Occipital lobe (tissue), 2 donors: ENCODE measurements around the gene IL13RA2. TPM values are rescaled to one million over a fixed set of nuclear protein-coding genes. Genes with fewer than 3 reads are reported as not detected.

Source experiments
- DNase-seq: peaks from one replicate; lab custom pipeline; 2025; lab: John Stamatoyannopoulos, UW
- total RNA-seq: library from RNA; depleted of rRNA; stranded (reverse); fragments of >200 nt; gene quantifications from one replicate; pipeline ENCODE4 v1.2.3, GENCODE V29; 2014

IL13RA2 gene
- 8.1 TPM for total RNA-seq

GRCh38 chrX:115017455-115017854 is at the start of gene IL13RA2:
Gene IL13RA2, minus strand, starts transcription at chrX:115017616. Its CDS starts 347 bp downstream, at chrX:115017269.
- no peak for DNase-seq

GRCh38 chrX:115065304-115065703 is 47.9 kb upstream of the IL13RA2 start:
- no peak for DNase-seq

GRCh38 chrX:115060013-115060412 is 42.6 kb upstream of the IL13RA2 start:
- no peak for DNase-seq

GRCh38 chrX:115058276-115058675 is 40.9 kb upstream of the IL13RA2 start:
- no peak for DNase-seq

GRCh38 chrX:115054876-115055275 is 37.5 kb upstream of the IL13RA2 start:
- no peak for DNase-seq

GRCh38 chrX:115053223-115053622 is 35.8 kb upstream of the IL13RA2 start:
- DNase-seq = no peak

GRCh38 chrX:115047715-115048114 is 30.3 kb upstream of the IL13RA2 start:
- no peak for DNase-seq

- DNase-seq = no peak
These were observed 29.8 kb upstream of the IL13RA2 start for GRCh38 chrX:115047181-115047580.

- DNase-seq = no peak
These were observed 23.0 kb upstream of the IL13RA2 start for GRCh38 chrX:115040417-115040816.

- DNase-seq = no peak
These were observed 21.0 kb upstream of the IL13RA2 start for GRCh38 chrX:115038406-115038805.

- DNase-seq = no peak
These were observed 18.6 kb upstream of the IL13RA2 start for GRCh38 chrX:115036029-115036428.

- DNase-seq = no peak
These were observed 14.6 kb upstream of the IL13RA2 start for GRCh38 chrX:115031989-115032388.

GRCh38 chrX:115030625-115031024 is 13.2 kb upstream of the IL13RA2 start:
- DNase-seq = no peak

- DNase-seq = no peak
These were observed 12.6 kb upstream of the IL13RA2 start for GRCh38 chrX:115029869-115030570.

- DNase-seq = no peak
These were observed 12.0 kb upstream of the IL13RA2 start for GRCh38 chrX:115029440-115029839.

- DNase-seq = no peak
These were observed 6.4 kb upstream of the IL13RA2 start for GRCh38 chrX:115023811-115024210.

GRCh38 chrX:115023139-115023538 is 5.7 kb upstream of the IL13RA2 start:
- no peak for DNase-seq

- DNase-seq = no peak
These were observed 3.7 kb upstream of the IL13RA2 start for GRCh38 chrX:115021121-115021520.

GRCh38 chrX:115018944-115019343 is 1.5 kb upstream of the IL13RA2 start:
- DNase-seq = no peak

GRCh38 chrX:115018040-115018647 is 728 bp upstream of the IL13RA2 start:
- DNase-seq = no peak

- no peak for DNase-seq
These were observed 3.7 kb downstream of the IL13RA2 start for GRCh38 chrX:115013705-115014104.

GRCh38 chrX:115011428-115011827 is 6.0 kb downstream of the IL13RA2 start:
- no peak for DNase-seq

- no peak for DNase-seq
These were observed 17.5 kb downstream of the IL13RA2 start for GRCh38 chrX:114999906-115000305.
